Measurements from ENCODE around the gene MIPEP.

MIPEP gene

DNA sequence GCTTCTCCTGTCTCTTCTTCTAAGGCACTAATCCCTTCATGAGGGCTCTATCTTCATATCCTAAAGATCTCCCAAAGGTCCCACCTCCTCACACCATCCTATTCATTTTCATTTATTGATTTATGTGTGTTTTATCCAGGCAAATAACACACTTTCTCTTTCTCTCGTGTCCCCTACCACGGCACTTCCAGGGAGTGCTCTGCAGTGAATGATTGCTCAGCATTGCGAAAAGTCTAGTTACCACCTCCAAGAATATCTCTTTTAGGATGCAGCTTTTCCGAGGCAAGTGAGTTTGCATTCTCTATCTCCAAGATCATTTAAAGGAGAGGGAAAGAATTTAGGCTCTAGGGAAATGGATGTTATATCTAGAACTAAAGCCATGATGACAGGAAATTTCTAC is 101.7 kb downstream of the MIPEP start:
- no peak overlapping the region for H3K9ac ChIP-seq
- H3K9me3 ChIP-seq (ENCODE audit: control insufficient read depth, low read length) = no peaks in the 10 kb centered on the region
- no peak overlapping the region for H3K27ac ChIP-seq
- no peak overlapping the region for H3K4me3 ChIP-seq (ENCODE audit: low read depth, low read length)
- H3K36me3 ChIP-seq (ENCODE audit: control insufficient read depth, insufficient read depth, low read length) = no peaks in the 10 kb centered on the region
- no peak overlapping the region for H3K4me2 ChIP-seq (ENCODE audit: low read length)
- H3K27me3 ChIP-seq (ENCODE audit: control insufficient read depth, insufficient read depth, low read length) = no peaks in the 10 kb centered on the region
- H3K4me1 ChIP-seq = no peaks in the 10 kb centered on the region
- H3K79me2 ChIP-seq = no peaks in the 10 kb centered on the region
- H2AFZ ChIP-seq = no peak overlapping the region
- no peak for TF ChIP-seq CTCF (IDR thresholded peaks at IDR 0.05)

- Histone ChIP-seq H3K27ac (no peak overlapping the region), H3K79me2 (no peaks in the 10 kb centered on the region)
- TF ChIP-seq CTCF (IDR thresholded peaks at IDR 0.05) = no peak
These were observed 102.6 kb downstream of the MIPEP start for GRCh38 chr13:23786607-23787006.

GRCh38 chr13:23778879-23779278 is 110.3 kb downstream of the MIPEP start:
- Histone ChIP-seq H3K4me3 (ENCODE audit: low read depth, low read length) (no peak overlapping the region), H3K36me3 (ENCODE audit: control insufficient read depth, insufficient read depth, low read length) (no peaks in the 10 kb centered on the region), H2AFZ (no peak overlapping the region), H3K27me3 (ENCODE audit: control insufficient read depth, insufficient read depth, low read length) (no peaks in the 10 kb centered on the region), H3K4me2 (ENCODE audit: low read length) (no peak overlapping the region), H3K4me1 (no peaks in the 10 kb centered on the region), H3K27ac (no peak overlapping the region), H3K79me2 (no peaks in the 10 kb centered on the region), H3K9ac (no peak overlapping the region), H3K9me3 (ENCODE audit: control insufficient read depth, low read length) (no peaks in the 10 kb centered on the region)
- no peak for TF ChIP-seq CTCF (IDR thresholded peaks at IDR 0.05)

More at GRCh38 chr13:23786607-23787006, 102.6 kb downstream of the MIPEP start:
- Histone ChIP-seq H3K4me3 (ENCODE audit: low read depth, low read length) (no peak overlapping the region), H3K4me2 (ENCODE audit: low read length) (no peak overlapping the region), H3K27me3 (ENCODE audit: control insufficient read depth, insufficient read depth, low read length) (no peaks in the 10 kb centered on the region), H3K36me3 (ENCODE audit: control insufficient read depth, insufficient read depth, low read length) (no peaks in the 10 kb centered on the region), H3K9me3 (ENCODE audit: control insufficient read depth, low read length) (no peaks in the 10 kb centered on the region), H2AFZ (no peak overlapping the region), H3K9ac (no peak overlapping the region), H3K4me1 (no peaks in the 10 kb centered on the region)

GRCh38 chr13:23778002-23778652 is 111.1 kb downstream of the MIPEP start:
- Histone ChIP-seq H3K27ac (no peak overlapping the region), H3K4me2 (ENCODE audit: low read length) (no peak overlapping the region), H3K36me3 (ENCODE audit: control insufficient read depth, insufficient read depth, low read length) (no peaks in the 10 kb centered on the region), H3K79me2 (no peaks in the 10 kb centered on the region), H3K4me3 (ENCODE audit: low read depth, low read length) (no peak overlapping the region), H3K9me3 (ENCODE audit: control insufficient read depth, low read length) (no peaks in the 10 kb centered on the region), H3K4me1 (no peaks in the 10 kb centered on the region), H3K9ac (no peak overlapping the region), H2AFZ (no peak overlapping the region), H3K27me3 (ENCODE audit: control insufficient read depth, insufficient read depth, low read length) (no peaks in the 10 kb centered on the region)
- TF ChIP-seq CTCF (IDR thresholded peaks at IDR 0.05) = no peak

- Histone ChIP-seq H3K4me1 (no peaks in the 10 kb centered on the region), H3K27me3 (ENCODE audit: control insufficient read depth, insufficient read depth, low read length) (no peaks in the 10 kb centered on the region), H3K9ac (no peak overlapping the region), H3K27ac (no peak overlapping the region), H3K9me3 (ENCODE audit: control insufficient read depth, low read length) (no peaks in the 10 kb centered on the region), H3K79me2 (no peaks in the 10 kb centered on the region), H3K4me2 (ENCODE audit: low read length) (no peak overlapping the region), H3K36me3 (ENCODE audit: control insufficient read depth, insufficient read depth, low read length) (no peaks in the 10 kb centered on the region), H3K4me3 (ENCODE audit: low read depth, low read length) (no peak overlapping the region), H2AFZ (no peak overlapping the region)
- no peak for TF ChIP-seq CTCF (IDR thresholded peaks at IDR 0.05)
These were observed 111.7 kb downstream of the MIPEP start for GRCh38 chr13:23777575-23777870.

Measured in parathyroid adenoma (tissue), 2 donors.